ENCODE results near the gene ZNF746. TPM values are rescaled to one million over a fixed set of nuclear protein-coding genes. Genes with fewer than 3 reads are reported as not detected.

The ZNF746 gene
- polyA plus RNA-seq, 2 of the 4 experiments (the other 2 are of a cell fraction), result 6.8 to 10.7 TPM

- 95% methylated on average over 34 of the region's 35 CpGs for WGBS (ENCODE audit: missing lambda C conversion rate)
- POLR2A ChIA-PET, result interaction anchor here (0.9 to 1.2 kb wide), 2 partner anchors 38 to 113 kb away, joined by 3 read pairs; partner anchors contain the start of gene ZNF777
- no peak overlapping the region for H3K4me3 ChIP-seq
- H3K27ac ChIP-seq, result peak overlapping the region in 1 of 2 experiments; percentile 34; a peak in 2 of 6 replicates
- ATAC-seq (no peak), FAIRE-seq (no peak), DNase-seq (ENCODE audit: low read depth in 1 of 2, low spot score in 1 of 2) (no peak)
- no peaks in the 10 kb centered on the region for H3K4me1 ChIP-seq
- TF ChIP-seq NPAS2 (CRISPR knock-in tag; IDR thresholded peaks at IDR 0.05; ENCODE audit: borderline replicate concordance), result no peak
- TF ChIP-seq MAZ (IDR thresholded peaks at IDR 0.05; ENCODE audit: borderline replicate concordance, low read depth, low read length), result no peak
- TF ChIP-seq HOXB13 (CRISPR knock-in tag; IDR thresholded peaks at IDR 0.05; ENCODE audit: low read depth), result no peak
- TF ChIP-seq POLR2AphosphoS2 (conservative IDR thresholded peaks at IDR 0.05; ENCODE audit: low read length), result no peak
- TF ChIP-seq, protein P1, sequence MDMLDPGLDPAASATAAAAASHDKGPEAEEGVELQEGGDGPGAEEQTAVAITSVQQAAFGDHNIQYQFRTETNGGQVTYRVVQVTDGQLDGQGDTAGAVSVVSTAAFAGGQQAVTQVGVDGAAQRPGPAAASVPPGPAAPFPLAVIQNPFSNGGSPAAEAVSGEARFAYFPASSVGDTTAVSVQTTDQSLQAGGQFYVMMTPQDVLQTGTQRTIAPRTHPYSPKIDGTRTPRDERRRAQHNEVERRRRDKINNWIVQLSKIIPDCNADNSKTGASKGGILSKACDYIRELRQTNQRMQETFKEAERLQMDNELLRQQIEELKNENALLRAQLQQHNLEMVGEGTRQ (IDR thresholded peaks at IDR 0.05), result no peak
- no peak for TF ChIP-seq CHD4 (IDR thresholded peaks at IDR 0.05; ENCODE audit: borderline replicate concordance)
- no peak for TF ChIP-seq TP53 (CRISPR knock-in tag; IDR thresholded peaks at IDR 0.05)
- TF ChIP-seq ZC3H11A (IDR thresholded peaks at IDR 0.05), result no peak
- TF ChIP-seq, protein P2, sequence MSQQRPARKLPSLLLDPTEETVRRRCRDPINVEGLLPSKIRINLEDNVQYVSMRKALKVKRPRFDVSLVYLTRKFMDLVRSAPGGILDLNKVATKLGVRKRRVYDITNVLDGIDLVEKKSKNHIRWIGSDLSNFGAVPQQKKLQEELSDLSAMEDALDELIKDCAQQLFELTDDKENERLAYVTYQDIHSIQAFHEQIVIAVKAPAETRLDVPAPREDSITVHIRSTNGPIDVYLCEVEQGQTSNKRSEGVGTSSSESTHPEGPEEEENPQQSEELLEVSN (IDR thresholded peaks at IDR 0.05; ENCODE audit: borderline replicate concordance, low read depth), result no peak
- H3K9me3 ChIP-seq, result no peaks in the 10 kb centered on the region
- H3K4me2 ChIP-seq, result peak overlapping the region; percentile 73
- CTCF ChIA-PET, result interaction anchor here (0.7 to 3.3 kb wide), 23 partner anchors 9 to 170 kb away, joined by 3 to 19 read pairs (median 4); partner anchors contain the start of genes ZNF777 and ZNF783
Observed at GRCh38 chr7:149422914-149423301, 74.7 kb downstream of the ZNF746 start.

Other genes with a start within 250 kb of the ZNF746 start
- 8.0 and 9.9 TPM in 2 replicates for gene ZNF783, start 235.6 kb downstream of the ZNF746 start, polyA plus RNA-seq (2011; rRNA removed)
- 6.6 to 10.1 TPM (median 7.4 TPM) in 3 replicates for gene ZNF783, start 235.6 kb downstream of the ZNF746 start, polyA plus RNA-seq (2017; fragmentation: RNase III; extraction: RNeasy Plus Mini Kit Qiagen cat#74134 plus additional on column Dnase treatment)
- gene ZNF777, start 36.7 kb downstream of the ZNF746 start, polyA plus RNA-seq (2011; rRNA removed), result 4.9 and 5.4 TPM in 2 replicates
- 10.4 to 11.0 TPM (median 10.5 TPM) in 3 replicates for gene ZNF777, start 36.7 kb downstream of the ZNF746 start, polyA plus RNA-seq (2017; fragmentation: RNase III; extraction: RNeasy Plus Mini Kit Qiagen cat#74134 plus additional on column Dnase treatment)

Measured in A549 (cell line).